ENCODE data around the gene MAN1C1. TPM values are rescaled to one million over a fixed set of nuclear protein-coding genes. Genes with fewer than 3 reads are reported as not detected.

The MAN1C1 gene
- total RNA-seq, 2 donors from 2014 or later: 4.4 to 10.9 TPM

GRCh38 chr1:25713961-25714360 lies 97.4 kb downstream of the MAN1C1 start:
- TF ChIP-seq POLR2A (IDR thresholded peaks at IDR 0.05) (no peak), CTCF (IDR thresholded peaks at IDR 0.05) (no peak)
- H3K4me1 ChIP-seq: peaks cover 21% of the 10 kb centered on the region
- no peak overlapping the region for H3K27ac ChIP-seq
- ATAC-seq (no peak), DNase-seq (no peak)
- no peaks in the 10 kb centered on the region for H3K27me3 ChIP-seq
- H3K36me3 ChIP-seq (replicated peaks in 1 of 2; ENCODE audit: insufficient read depth in 1 of 2, low read depth in 2 of 2): no peaks in the 10 kb centered on the region
- no peaks in the 10 kb centered on the region for H3K9me3 ChIP-seq
- no peak overlapping the region for H3K4me3 ChIP-seq
- intact Hi-C loops (cut with DNase I): no loop called here
- 67 to 83% methylated on average over 4 of the region's 4 CpGs for WGBS, 2 donors

- Histone ChIP-seq H3K4me3 (no peak overlapping the region), H3K27ac (peak overlapping the region in 3 of 4 donors; percentile 33 to 46 (median 41)), H3K27me3 (no peaks in the 10 kb centered on the region), H3K36me3 (replicated peaks in 1 of 2; ENCODE audit: insufficient read depth in 1 of 2, low read depth in 2 of 2) (no peaks in the 10 kb centered on the region), H3K4me1 (peaks cover 21% of the 10 kb centered on the region), H3K9me3 (no peaks in the 10 kb centered on the region)
- DNase-seq: no peak
- intact Hi-C loops (cut with DNase I): no loop called here
- ATAC-seq: peak; percentile 79
- no peak for TF ChIP-seq POLR2A (IDR thresholded peaks at IDR 0.05)
- TF ChIP-seq CTCF (IDR thresholded peaks at IDR 0.05): no peak
- WGBS, 2 donors: 29 to 43% methylated on average over 2 of the region's 2 CpGs
Observed at GRCh38 chr1:25714372-25714931, 97.9 kb downstream of the MAN1C1 start.

- intact Hi-C loops (cut with DNase I): no loop called here
- no peak for ATAC-seq
- TF ChIP-seq CTCF (IDR thresholded peaks at IDR 0.05) (no peak), POLR2A (IDR thresholded peaks at IDR 0.05) (no peak)
- Histone ChIP-seq H3K4me1 (peaks cover 21% of the 10 kb centered on the region), H3K9me3 (no peaks in the 10 kb centered on the region), H3K36me3 (replicated peaks in 1 of 2; ENCODE audit: insufficient read depth in 1 of 2, low read depth in 2 of 2) (no peaks in the 10 kb centered on the region), H3K4me3 (no peak overlapping the region), H3K27me3 (no peaks in the 10 kb centered on the region), H3K27ac (no peak overlapping the region)
- DNase-seq: no peak
- 90 to 97% methylated on average over 5 of the region's 5 CpGs for WGBS, 2 donors
Observed at GRCh38 chr1:25715888-25716287, 99.3 kb downstream of the MAN1C1 start.

GRCh38 chr1:25716320-25716719 lies 99.7 kb downstream of the MAN1C1 start:
- peaks cover 21% of the 10 kb centered on the region for H3K4me1 ChIP-seq
- no peaks in the 10 kb centered on the region for H3K27me3 ChIP-seq
- no peak overlapping the region for H3K4me3 ChIP-seq
- ATAC-seq (no peak), DNase-seq (no peak)
- no peak for TF ChIP-seq POLR2A (IDR thresholded peaks at IDR 0.05)
- no peak for TF ChIP-seq CTCF (IDR thresholded peaks at IDR 0.05)
- intact Hi-C loops (cut with DNase I): no loop called here
- WGBS, 2 donors: 86 to 87% methylated on average over 5 of the region's 5 CpGs
- no peaks in the 10 kb centered on the region for H3K9me3 ChIP-seq
- no peaks in the 10 kb centered on the region for H3K36me3 ChIP-seq (replicated peaks in 1 of 2; ENCODE audit: insufficient read depth in 1 of 2, low read depth in 2 of 2)
- no peak overlapping the region for H3K27ac ChIP-seq

- TF ChIP-seq POLR2A (IDR thresholded peaks at IDR 0.05) (no peak), CTCF (IDR thresholded peaks at IDR 0.05) (no peak)
- WGBS, 2 donors: 88 to 96% methylated on average over 2 of the region's 2 CpGs
- no peak overlapping the region for H3K4me3 ChIP-seq
- ATAC-seq (no peak), DNase-seq (no peak)
- H3K36me3 ChIP-seq (replicated peaks in 1 of 2; ENCODE audit: insufficient read depth in 1 of 2, low read depth in 2 of 2): no peaks in the 10 kb centered on the region
- H3K9me3 ChIP-seq: no peaks in the 10 kb centered on the region
- intact Hi-C loops (cut with DNase I): no loop called here
- no peak overlapping the region for H3K27ac ChIP-seq
- H3K4me1 ChIP-seq: peaks cover 14% of the 10 kb centered on the region
- no peaks in the 10 kb centered on the region for H3K27me3 ChIP-seq
Observed at GRCh38 chr1:25718732-25719131, 102.1 kb downstream of the MAN1C1 start.

Data from body of pancreas (tissue), 4 donors.